Activated CD4-positive, CD25-positive, alpha-beta regulatory T cell treated with anti-CD3 and anti-CD28 coated beads, Interleukin-2, amount 50 U/mL, for 72 hours (primary cell): ENCODE measurements around the gene CLEC9A.

Source experiments
- DNase-seq: peaks from one replicate; pipeline ENCODE4 v3.0.0; 2021

Gene CLEC9A

DNA sequence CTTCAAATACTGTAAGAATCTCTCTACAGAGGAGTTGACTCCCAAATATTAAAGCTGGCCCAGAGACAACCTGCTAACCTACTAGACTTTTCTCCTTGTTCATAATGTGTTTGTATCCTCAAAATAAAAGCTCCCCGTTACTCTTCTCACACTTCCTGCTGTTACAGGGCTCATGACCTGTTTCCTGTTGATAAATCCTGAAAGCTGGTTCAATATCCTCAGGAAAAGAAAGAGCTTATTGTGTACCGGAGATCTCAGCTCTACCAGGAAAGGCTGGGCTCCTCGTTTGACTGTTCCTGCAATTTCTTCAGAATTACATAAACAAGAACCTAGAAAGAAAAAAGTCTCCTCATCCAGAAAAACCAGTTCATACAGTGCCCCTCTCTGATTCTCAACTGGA, 37.5 kb downstream of the CLEC9A start:
- DNase-seq: no peak

GRCh38 chr12:10068644-10069043, 38.2 kb downstream of the CLEC9A start:
- no peak for DNase-seq

DNA sequence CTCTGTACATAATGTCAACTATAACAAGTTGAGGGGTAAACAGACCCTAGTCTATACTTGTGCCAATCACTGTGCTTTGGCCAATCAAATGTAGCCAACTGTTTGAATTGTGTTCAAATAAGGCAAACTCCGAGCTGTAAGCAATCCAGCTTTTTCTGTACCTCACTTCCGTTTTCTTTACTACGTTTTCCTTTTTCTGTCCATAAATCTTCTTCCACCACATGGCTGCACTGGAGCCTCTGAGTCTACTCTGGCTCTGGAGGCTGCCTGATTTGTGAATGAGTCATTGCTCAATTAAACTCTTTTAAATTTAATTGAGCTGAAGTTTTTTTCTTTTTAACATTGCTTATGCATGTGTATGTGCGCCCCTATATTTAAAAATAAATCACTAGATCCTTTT, 38.6 kb downstream of the CLEC9A start:
- no peak for DNase-seq

DNA sequence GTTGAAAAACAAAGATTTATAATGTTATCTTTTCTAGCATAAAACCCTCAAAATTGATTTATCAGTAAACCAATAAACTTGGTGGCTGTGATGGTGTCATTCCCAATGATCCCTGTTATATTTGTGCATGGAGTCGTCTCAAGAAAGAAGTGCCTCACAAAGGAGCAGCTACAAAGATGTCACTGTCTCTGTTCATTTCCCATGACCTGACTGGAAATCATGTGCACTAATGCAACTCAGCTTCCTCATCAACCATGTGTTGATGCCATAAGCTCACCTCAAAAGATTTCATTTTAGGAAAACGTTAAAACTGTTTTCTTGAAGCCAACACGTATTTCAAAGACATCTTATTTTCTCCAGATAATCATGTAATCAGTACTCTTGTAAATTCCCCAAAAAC, 39.5 kb downstream of the CLEC9A start:
- no peak for DNase-seq

DNA sequence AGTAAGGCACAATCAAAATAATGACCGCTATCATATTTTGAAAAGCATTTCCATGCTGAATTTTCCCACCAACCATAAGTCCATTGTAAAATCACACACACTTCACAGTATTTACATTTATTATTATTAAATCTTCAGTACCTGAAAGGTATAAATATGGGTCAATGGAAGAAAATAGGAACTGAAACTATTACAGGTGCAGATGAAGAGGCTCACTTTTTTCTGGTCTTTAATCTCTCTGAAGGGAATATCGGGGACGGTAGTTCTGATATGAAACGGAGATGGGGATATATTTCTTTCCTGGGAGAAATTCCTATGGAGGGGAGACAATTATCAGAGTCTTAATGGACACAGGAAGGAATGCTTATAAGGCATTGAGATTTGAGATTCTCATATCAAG, 39.9 kb downstream of the CLEC9A start:
- no peak for DNase-seq

DNA sequence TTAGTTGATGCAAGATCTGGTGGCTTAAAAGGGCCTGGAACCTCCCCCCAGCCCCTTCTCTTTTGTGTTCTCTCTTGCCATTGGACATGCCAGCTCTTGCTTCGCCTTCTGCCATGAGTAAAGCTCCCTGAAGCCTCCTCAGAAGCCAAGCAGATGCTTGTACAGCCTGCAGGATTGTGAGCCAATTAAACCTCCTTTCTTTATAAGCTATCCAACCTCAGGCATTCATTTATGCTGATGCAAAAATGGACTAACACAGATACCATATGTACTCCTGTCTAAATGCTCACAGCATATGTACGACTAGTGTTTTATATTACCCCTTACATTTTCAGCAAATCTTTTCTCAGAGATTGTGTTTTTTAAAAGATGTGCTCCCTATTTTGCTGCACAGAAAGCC, 41.6 kb downstream of the CLEC9A start:
- no peak for DNase-seq

DNA sequence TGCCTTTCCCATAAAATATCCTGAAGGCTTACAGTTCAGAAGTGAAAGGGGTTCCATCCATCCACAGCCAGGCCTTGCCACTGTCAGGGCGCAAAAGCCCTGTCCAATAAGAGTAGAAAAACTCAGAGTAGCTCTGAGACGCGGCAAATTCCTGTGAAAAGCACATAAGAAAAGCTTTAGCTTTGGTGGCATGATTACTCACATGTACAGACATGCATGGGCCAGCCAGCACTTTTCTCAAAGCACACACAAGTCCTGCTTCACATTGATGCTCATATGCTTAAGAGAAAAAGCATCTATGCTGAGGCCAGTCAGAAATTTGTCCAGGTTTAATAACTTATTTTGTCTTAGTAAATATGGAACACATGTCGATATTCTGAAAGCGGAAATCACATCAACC, 42.8 kb downstream of the CLEC9A start:
- DNase-seq: no peak

GRCh38 chr12:10075451-10075850, 45.0 kb downstream of the CLEC9A start:
- no peak for DNase-seq

DNA sequence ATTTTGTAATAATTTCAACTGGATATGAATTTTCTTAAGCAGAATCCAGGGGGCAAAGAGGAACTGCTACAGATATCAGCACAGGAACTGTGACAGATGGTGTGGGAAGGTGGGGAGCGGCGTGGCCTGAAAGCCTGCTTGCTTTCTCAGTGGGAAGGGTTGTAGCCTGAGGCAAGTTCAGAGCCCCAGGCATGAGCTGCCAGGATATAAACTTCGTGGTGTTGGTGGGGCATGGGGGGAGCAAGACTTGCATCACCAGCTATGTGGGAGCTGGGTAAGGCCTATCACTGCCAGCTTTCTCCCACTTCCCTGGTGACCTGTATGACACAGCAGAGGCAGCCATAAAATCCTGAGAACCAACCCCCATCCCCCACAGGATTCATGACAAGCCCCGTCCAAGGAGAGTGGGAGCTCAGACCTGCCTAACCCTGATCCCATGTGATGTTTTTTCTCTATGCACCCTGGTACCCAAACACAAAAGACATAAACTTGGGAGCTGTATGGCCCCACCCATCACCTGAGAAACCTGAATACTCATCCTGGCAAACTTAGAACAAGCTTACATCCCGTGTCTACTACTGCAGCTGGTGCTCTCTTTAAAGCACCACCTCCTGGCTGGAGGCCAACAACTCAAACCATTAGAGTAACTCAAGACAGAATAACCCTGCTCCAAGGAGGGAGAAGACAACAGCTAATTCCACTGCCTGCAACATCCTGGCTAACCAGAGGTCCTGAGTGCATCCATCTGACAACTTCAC, 51.8 kb downstream of the CLEC9A start:
- no peak for DNase-seq

DNA sequence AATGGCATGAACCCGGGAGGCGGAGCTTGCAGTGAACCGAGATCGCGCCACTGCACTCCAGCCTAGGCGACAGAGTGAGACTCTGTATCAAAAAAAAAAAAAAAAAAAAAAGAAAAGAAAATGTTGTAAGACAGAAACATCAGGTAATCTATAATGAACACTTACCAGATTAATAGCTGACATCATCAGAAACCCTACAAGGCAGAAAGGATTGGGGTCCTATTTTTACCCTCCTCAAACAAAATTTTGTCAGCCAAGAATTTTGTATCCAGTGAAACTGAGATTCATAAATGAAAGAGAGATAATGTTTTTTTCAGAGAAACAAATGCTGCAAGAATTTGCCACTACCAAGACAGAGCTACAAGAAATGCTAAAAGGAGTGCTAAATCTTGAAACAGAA, 54.3 kb downstream of the CLEC9A start:
- no peak for DNase-seq

GRCh38 chr12:10086387-10086786, 55.9 kb downstream of the CLEC9A start:
- no peak for DNase-seq

GRCh38 chr12:10088031-10088430, 57.5 kb downstream of the CLEC9A start:
- no peak for DNase-seq

DNA sequence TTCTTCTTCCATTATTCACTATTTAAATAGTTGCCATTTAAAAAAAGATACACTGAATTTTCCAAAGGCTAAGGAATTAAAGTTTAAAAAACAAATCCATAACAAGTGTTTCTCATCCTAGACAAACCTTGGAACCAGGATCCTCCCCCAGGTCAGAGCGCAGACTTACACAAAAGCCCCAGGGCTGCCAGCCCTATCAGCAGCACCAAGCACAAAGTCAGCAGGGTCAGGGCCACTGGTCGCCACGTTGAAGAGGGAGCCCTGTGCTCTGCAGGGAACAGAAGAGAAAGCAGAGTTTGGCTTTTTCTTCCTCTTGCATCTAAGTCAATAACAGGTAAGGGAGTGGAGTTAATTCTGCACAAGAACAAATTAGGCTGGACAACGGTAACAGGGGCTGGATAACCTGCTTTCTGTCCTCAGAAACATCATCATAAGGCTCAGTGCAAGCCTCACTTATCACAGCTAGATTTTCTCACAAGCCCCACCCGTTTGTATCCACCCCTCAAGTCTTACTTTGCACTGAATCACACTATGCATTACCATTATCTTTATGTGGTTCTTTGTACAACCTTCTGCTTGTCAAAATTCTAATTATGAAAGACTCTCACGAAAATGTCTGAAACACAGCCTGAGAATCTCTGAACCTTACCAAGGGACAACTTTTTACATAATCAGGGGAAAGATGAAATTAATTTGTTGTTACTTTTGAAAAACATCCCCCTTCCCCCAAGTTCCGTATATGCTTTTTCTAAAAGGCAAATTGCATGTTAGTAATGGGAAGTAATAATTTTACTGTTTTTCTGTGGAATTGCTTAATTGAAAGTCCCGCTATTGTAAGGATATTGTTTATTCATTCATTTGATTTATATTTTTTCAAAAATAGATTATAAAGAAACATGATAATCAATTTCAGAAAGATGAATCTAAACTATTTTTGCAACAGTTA, 58.7 kb downstream of the CLEC9A start:
- no peak for DNase-seq

DNA sequence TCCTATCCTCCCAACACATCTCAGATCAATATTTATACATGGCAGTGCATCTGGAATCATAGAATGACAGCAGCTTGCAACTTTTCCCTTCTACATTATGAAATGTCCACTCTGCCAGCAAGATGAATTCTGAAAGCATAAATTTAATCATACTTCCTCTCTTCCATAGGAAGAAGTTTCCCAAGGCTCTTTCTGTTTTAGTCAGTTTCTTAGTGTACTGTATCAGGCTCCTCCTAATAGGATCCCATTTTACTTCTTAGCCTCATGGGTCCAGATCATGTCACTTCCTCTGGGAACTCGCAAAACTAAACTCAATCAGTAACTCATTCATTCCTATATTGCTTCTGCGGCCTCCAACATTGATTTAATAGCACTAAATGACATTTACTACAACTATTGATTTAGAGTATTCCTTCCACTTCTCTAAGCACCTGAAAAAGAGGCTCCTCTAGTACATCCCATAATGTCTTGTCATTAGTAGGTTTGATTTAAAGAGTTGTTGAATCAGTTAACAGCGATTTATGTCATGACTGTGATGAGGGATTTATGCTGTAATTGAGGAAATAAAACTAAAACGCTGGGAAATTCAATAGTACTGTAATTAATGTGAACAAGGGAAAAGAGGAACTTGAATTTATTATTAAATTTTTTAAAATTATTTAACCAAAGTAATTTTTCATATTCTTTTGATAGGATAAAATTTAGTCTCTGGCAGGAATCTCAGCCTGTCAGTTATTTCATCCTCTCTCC, 64.3 kb downstream of the CLEC9A start:
- DNase-seq: no peak

DNA sequence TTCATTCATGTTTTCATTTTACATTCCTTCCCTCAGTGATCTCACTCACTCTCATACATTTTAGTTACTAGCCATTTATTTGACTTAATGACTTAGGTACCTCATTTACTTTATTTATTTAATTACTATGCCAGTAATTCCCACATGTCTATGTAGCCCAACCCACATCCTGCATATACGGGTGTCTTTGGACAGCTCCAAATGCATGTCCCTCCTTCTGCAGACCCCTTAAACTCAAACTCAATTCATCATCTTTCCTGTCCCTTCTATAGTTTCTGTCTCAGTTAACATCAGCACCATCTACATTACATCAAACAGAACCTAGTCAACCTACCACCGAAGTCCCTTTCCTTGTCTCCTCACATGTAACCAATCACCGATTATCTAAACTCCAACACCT, 65.5 kb downstream of the CLEC9A start:
- no peak for DNase-seq

DNA sequence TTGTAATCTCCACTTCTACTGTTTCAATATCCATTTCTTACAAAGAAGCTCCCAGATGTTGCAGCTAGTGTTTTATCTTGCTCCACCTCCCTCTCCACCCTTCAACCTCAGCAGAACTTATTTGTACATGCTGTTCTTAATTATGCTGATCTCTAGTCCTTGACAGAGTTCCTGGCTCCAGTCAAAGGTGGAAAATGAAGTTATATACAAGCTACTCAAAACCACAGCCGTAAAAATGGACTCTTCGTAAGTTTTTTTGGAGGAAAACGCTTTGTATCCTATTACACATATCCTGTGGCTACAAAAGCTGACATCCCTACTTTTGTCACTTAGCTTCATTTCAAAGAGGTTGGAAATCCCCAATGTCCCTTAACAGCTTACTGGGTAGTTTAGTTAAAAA, 67.0 kb downstream of the CLEC9A start:
- DNase-seq: no peak

DNA sequence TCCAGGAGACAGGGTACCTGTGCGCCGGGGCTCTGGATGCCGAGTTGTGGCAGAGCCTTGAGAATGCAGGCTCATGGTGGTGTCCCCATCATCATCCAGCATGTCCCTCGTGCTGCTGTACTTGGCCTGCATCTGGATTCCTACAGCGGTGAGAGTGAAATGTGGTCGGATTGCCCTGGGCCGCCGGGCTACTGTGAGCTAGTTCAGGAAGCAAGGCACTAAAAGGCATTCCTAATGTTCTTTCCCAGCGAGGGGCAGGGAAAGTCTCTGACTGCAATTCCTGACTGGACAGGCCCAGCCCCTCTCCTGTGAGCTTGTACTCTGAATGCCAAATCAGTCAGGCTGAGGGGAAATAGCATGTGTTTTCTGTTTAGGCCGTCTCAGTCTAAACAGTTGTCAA, 68.3 kb downstream of the CLEC9A start, which contains the start of gene CLEC1A:
CLEC1A (minus strand) TSS at position 195 of the 400 bp plus-strand sequence; CDS start at position 132, 63 bp downstream.
- no peak for DNase-seq

- no peak for DNase-seq
Measured at GRCh38 chr12:10101042-10101579, 70.6 kb downstream of the CLEC9A start.

DNA sequence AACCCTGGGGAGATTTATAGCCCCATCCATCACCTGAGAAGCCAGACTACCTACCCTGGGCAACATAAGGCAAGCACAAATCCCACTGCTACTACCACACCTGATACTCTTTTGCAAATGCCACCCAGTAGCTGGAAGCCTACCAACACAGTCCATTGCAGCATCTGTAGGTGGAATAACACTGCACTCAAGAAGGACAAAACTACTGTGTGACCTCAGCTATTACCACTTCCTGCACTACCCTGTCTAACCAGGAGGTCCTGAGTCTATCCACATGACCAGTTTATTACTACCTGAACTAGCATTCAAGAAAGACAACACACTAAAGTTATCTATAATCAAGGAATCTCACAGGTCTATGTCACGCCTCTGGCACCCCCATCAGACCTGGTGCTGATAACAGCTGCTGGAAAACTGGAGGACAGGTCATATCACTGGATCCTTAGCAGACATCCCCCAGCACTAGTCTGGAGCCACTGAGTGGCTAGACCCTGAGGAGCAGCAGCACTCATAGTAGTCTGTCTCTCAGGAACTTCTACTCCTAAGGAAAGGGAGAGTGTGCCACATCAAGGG, 71.3 kb downstream of the CLEC9A start:
- DNase-seq: no peak

DNA sequence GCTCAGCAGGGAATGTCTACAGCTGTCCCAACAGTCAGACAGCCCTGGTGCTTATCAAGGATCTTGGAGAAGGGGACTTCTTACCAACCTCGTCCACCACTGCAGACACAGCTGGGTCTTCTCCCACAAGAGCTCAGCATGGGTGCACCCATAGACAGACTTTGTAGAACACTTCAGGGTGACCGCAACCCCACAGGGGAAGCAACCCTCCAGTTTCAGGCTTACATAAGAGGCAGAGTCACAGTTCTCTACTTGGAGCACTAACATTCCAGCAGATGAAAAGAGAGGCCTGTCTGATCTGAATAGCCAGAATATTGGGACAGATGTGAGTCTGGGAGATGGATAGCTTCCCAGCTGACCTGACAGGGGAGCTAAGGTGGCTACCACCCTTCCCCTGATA, 71.8 kb downstream of the CLEC9A start:
- no peak for DNase-seq

DNA sequence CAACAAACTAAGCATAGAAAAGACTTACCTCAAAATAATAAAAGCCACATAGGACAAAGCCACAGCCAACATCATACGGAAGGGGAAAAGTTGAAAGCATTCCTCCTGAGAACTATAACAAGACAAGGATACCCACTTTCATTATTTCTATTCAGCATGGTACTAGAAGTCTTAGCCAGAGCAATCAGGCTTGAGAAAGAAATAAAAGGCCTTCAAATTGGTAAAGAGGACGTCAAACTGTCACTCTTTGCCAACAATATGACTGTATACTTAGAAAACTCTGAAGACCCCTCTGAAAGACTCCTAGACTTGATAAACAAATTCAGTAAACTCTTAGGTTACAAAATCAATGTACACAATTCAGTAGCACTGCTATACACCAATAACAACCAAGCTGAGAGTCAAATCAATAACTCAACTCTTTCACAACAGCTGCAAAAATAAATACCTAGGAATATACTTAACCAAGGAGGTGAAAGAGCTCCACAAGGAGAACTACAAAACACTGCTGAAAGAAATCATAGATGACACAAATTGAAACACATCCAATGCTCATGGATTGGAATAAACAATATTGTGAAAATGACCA, 79.9 kb downstream of the CLEC9A start:
- no peak for DNase-seq

DNA sequence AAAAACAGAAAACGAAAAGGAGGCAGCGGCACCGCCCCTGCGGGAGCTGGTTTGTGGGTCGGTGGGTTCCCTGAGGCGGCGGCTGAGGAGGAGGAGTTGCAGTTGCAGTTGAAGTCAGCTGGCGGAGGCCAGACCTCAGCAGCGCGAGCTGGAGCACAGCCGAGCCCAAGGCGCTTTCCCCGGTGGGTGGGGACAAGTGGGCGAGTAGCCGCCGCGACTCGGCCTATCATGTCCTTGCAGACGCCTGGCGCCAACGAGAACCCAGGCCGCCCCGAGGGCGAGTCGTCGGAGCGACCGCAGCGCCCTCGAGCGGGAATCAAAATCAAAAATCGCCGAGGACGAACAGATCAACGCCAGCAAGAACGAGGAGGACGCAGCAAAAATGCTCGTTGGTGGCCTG, 81.0 kb downstream of the CLEC9A start:
- no peak for DNase-seq
